GM19043 (cell line): ENCODE results near the gene TMEM165.
"Not testable (repeated sequence)": the region's sequence is repeated elsewhere in the genome, so short reads cannot be mapped to it uniquely, and the experiment has no call there.

Experiments used
- ATAC-seq: cut with Tn5 transposase; IDR thresholded peaks from one replicate; pipeline ENCODE4 v1.9.1; 2021; ENCODE audit warnings: low read depth; ENCODE audit not compliant: unreplicated experiment

Gene TMEM165

GRCh38 chr4:55395529-55396307, at the start of gene TMEM165:
TMEM165 (plus strand) TSS chr4:55395957; CDS start chr4:55396190, 233 bp downstream.
- peak; percentile 86 for ATAC-seq

- peak; percentile 88 for ATAC-seq
These were observed 49.5 kb upstream of the TMEM165 start, which contains the start of gene SRD5A3 for GRCh38 chr4:55345980-55346850. SRD5A3 (plus strand) TSS chr4:55346242; CDS start chr4:55346337, 95 bp downstream.

GRCh38 chr4:55346851-55347255, 48.9 kb upstream of the TMEM165 start:
- ATAC-seq = no peak

- ATAC-seq = no peak
These were observed 48.0 kb upstream of the TMEM165 start for GRCh38 chr4:55347610-55348228.

- ATAC-seq = no peak
These were observed 47.3 kb upstream of the TMEM165 start for GRCh38 chr4:55348466-55348865.

GRCh38 chr4:55350870-55351269, 44.9 kb upstream of the TMEM165 start:
- ATAC-seq = not testable (repeated sequence)

GRCh38 chr4:55351824-55352223, 43.9 kb upstream of the TMEM165 start:
- no peak for ATAC-seq

- ATAC-seq = no peak
These were observed 43.0 kb upstream of the TMEM165 start for GRCh38 chr4:55352726-55353125.

- not testable (repeated sequence) for ATAC-seq
These were observed 42.5 kb upstream of the TMEM165 start for GRCh38 chr4:55353228-55353747.

GRCh38 chr4:55354648-55355047, 41.1 kb upstream of the TMEM165 start:
- ATAC-seq = no peak

GRCh38 chr4:55355555-55355954, 40.2 kb upstream of the TMEM165 start:
- ATAC-seq = no peak

- no peak for ATAC-seq
These were observed 38.7 kb upstream of the TMEM165 start for GRCh38 chr4:55356991-55357461.

GRCh38 chr4:55358246-55358645, 37.5 kb upstream of the TMEM165 start:
- peak; percentile 10 for ATAC-seq

GRCh38 chr4:55358668-55359067, 37.1 kb upstream of the TMEM165 start:
- peak; percentile 69 for ATAC-seq

- no peak for ATAC-seq
These were observed 36.3 kb upstream of the TMEM165 start for GRCh38 chr4:55359397-55359916.

- not testable (repeated sequence) for ATAC-seq
These were observed 32.8 kb upstream of the TMEM165 start for GRCh38 chr4:55362938-55363337.

GRCh38 chr4:55363691-55364351, 31.9 kb upstream of the TMEM165 start:
- no peak for ATAC-seq

GRCh38 chr4:55364691-55365344, 30.9 kb upstream of the TMEM165 start:
- ATAC-seq = no peak

GRCh38 chr4:55365345-55365728, 30.4 kb upstream of the TMEM165 start:
- no peak for ATAC-seq
